ENCODE data around the gene PLA2G2F.

GRCh38 chr1:20149601-20150325, 10.6 kb downstream of the PLA2G2F start:
- TF ChIP-seq POLR2A (IDR thresholded peaks at IDR 0.05): no peak
- TF ChIP-seq CTCF (IDR thresholded peaks at IDR 0.05): no peak

Data from uterus (tissue), 2 donors.